GM12891 (cell line): ENCODE results near the gene AKAP12.
"Not testable (repeated sequence)": the region's sequence is repeated elsewhere in the genome, so short reads cannot be mapped to it uniquely, and the experiment has no call there.

Source experiments
- DNase-seq: peaks from one replicate; pipeline ENCODE4 v3.0.0; 2011; ENCODE audit warnings: low spot score; ENCODE audit not compliant: insufficient read length
- FAIRE-seq: peaks from 2 replicates; lab custom pipeline; 2011; peaks lifted over from hg19 to GRCh38; lab: Jason Lieb, UNC
- PAX5 ChIP-seq: IDR thresholded peaks from 2 replicates; pipeline ENCODE4 v1.6.1; 2011; ENCODE audit warnings: low read length, moderate library complexity, mild to moderate bottlenecking; ENCODE audit not compliant: insufficient read depth, severe bottlenecking
- POLR2A ChIP-seq: IDR thresholded peaks from 2 replicates; pipeline ENCODE4 v1.6.1; 2011; ENCODE audit warnings: low read depth, low read length, control low read depth
- POLR2AphosphoS5 ChIP-seq: IDR thresholded peaks from 2 replicates; pipeline ENCODE4 v1.6.1; 2011; ENCODE audit warnings: low read depth, low read length, control low read depth
- POU2F2 ChIP-seq: IDR thresholded peaks from 2 replicates; pipeline ENCODE4 v1.6.1; 2011; ENCODE audit warnings: low read depth, mild to moderate bottlenecking, control low read depth, low read length, moderate library complexity
- SPI1 ChIP-seq: IDR thresholded peaks from 2 replicates; pipeline ENCODE4 v1.6.1; 2011; ENCODE audit warnings: low read depth, low read length, control low read depth
- TAF1 ChIP-seq: IDR thresholded peaks from 2 replicates; pipeline ENCODE4 v1.6.1; 2011; ENCODE audit warnings: low read depth, low read length, control low read depth

The AKAP12 gene

GRCh38 chr6:151300267-151300991 lies 60.7 kb downstream of the AKAP12 start:
- FAIRE-seq, result no peak
- TF ChIP-seq PAX5, result no peak
- TF ChIP-seq POLR2A, result no peak
- no peak for TF ChIP-seq TAF1
- TF ChIP-seq SPI1, result no peak
- TF ChIP-seq POU2F2, result no peak
- no peak for TF ChIP-seq POLR2AphosphoS5

DNA sequence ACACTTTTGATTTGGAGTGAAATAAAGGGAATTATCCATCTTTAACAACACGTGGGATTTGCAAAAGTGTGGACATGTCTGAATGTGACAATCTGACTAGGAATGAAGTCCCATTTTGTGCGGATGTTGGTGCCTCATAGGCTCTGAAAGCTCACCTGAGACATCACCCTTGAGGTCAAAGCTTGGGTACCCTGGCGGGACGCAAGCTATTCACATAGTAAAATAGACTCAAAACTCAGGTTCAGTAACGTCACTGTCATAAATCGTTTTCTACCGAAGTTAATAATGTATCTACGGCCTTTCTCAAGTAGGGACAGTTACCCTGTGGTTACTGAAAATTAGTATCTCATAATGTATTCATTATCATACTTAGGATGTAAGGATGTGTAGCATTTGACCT lies 61.8 kb downstream of the AKAP12 start:
- DNase-seq, result no peak
- no peak for FAIRE-seq
- TF ChIP-seq PAX5 (no peak), POLR2AphosphoS5 (no peak), TAF1 (no peak), POU2F2 (no peak), POLR2A (no peak), SPI1 (no peak)

More at GRCh38 chr6:151300267-151300991, 60.7 kb downstream of the AKAP12 start:
- no peak for DNase-seq

DNA sequence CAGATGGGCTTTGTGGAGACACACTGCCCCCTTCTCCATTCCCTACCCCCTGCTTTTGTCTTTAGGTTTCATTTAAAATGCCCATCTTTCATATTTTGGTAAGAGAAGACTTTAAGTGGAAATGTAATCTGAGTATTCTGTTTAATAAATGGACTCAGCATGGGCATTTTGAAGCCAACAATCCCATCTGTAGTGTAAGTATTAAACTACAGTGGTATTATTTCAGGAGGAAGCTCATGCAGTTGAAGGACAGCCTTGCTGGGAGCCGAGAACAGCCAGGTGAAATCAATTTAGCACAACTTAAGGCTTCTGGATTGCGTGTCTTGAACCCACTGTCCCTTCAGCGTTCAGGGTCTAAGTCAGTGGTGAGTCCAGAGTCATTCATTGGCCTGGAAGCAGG lies 63.5 kb downstream of the AKAP12 start:
- TF ChIP-seq POU2F2 (no peak), TAF1 (no peak), POLR2A (no peak), PAX5 (no peak), POLR2AphosphoS5 (no peak), SPI1 (no peak)
- DNase-seq (no peak), FAIRE-seq (no peak)

DNA sequence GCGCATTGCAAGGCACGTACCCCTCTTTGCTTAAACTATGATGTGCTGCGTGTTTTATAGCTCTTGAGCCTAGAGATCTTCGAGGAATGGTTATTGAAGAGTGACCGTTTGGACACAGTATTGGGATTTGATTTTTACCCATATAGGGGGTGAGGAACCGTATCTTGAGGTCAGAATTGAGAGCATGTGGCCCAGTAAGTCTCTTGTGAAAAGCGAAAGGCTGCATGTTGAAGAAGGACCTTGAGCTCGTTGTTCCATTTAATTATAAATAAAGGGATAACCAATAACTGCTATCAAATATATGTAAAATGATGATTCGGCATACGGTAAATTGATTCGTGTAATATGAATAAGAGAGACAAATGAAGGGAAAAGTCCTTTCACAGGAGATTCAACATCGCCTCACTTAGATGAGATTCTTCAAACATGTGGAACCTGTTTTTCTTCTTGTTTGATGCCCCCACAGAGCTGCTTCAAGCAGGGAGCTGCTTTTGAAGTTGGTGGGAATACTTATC lies 66.6 kb downstream of the AKAP12 start:
- FAIRE-seq, result no peak
- no peak for DNase-seq
- TF ChIP-seq POU2F2 (no peak), POLR2AphosphoS5 (no peak)

DNA sequence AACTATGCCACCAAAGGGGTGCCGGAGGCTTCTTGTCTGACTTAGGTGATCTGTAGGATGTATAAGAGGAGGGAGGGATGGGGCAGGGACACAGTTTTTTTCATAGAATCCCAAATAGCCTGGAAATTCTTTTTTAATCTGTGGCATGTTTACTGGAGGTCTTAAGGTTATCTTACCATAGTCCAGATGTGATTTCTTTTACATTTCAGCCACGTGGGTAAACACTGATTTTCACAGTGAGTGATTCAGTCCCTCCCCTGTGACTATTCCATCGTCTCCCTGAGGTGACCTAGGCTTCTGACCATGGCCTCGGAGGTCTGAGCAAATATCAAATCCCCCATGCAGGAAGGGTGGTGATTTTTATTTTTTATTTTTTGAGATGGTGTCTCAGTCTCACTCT lies 67.7 kb downstream of the AKAP12 start:
- DNase-seq (no peak), FAIRE-seq (no peak)
- no peak for TF ChIP-seq POLR2A
- no peak for TF ChIP-seq POLR2AphosphoS5
- TF ChIP-seq TAF1, result no peak
- TF ChIP-seq SPI1, result no peak
- no peak for TF ChIP-seq PAX5
- TF ChIP-seq POU2F2, result no peak

DNA sequence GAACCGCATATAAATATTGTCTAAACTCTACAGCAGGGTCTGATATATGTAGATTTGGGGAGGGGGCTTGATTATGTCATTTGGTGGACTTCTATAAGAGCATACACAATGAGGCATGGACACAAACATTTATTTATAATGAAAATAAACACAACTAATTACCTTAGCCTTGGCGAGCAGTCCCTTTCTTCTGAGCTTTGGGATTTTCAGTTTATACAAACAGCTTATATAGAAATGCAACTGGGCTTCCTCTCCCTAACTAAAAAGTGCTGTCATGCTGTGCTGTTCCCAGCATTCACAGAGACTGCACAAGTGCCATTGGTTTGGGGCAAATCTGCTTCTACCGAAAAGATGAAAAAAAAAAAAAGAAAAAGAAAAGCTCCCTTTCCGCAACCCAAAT lies 69.9 kb downstream of the AKAP12 start:
- no peak for FAIRE-seq
- no peak for TF ChIP-seq POLR2AphosphoS5
- TF ChIP-seq POLR2A, result no peak
- no peak for TF ChIP-seq SPI1
- TF ChIP-seq PAX5, result no peak
- no peak for TF ChIP-seq TAF1
- no peak for TF ChIP-seq POU2F2
- DNase-seq, result no peak

DNA sequence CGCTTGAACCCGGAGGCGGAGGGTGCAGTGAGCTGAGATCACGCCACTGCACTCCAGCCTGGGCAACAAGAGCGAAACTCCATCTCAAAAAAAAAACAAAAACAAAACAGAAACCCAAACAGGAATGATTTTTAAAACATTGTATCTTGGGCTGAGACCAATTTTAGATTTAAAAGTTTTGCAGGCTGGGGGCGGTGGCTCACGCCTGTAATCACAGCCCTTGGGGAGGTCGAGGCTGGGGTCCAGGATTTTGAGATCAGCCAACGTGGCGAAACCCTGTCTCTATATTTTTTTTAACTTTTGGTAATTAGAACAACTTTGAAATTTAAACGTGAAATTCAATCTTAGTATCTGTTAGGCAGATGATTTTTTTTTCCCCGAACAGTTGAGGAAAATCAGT lies 70.5 kb downstream of the AKAP12 start:
- no peak for FAIRE-seq
- no peak for TF ChIP-seq SPI1
- no peak for DNase-seq

GRCh38 chr6:151310852-151311767 lies 71.3 kb downstream of the AKAP12 start:
- FAIRE-seq, result no peak
- no peak for TF ChIP-seq POLR2A
- TF ChIP-seq POLR2AphosphoS5, result no peak
- no peak for TF ChIP-seq TAF1
- no peak for TF ChIP-seq POU2F2
- no peak for TF ChIP-seq SPI1
- TF ChIP-seq PAX5, result no peak
- DNase-seq, result no peak

GRCh38 chr6:151313066-151313491 lies 73.3 kb downstream of the AKAP12 start:
- no peak for TF ChIP-seq SPI1
- TF ChIP-seq POLR2AphosphoS5, result no peak
- TF ChIP-seq POLR2A, result no peak
- no peak for TF ChIP-seq PAX5
- TF ChIP-seq POU2F2, result no peak
- no peak for TF ChIP-seq TAF1
- FAIRE-seq, result no peak
- no peak for DNase-seq

DNA sequence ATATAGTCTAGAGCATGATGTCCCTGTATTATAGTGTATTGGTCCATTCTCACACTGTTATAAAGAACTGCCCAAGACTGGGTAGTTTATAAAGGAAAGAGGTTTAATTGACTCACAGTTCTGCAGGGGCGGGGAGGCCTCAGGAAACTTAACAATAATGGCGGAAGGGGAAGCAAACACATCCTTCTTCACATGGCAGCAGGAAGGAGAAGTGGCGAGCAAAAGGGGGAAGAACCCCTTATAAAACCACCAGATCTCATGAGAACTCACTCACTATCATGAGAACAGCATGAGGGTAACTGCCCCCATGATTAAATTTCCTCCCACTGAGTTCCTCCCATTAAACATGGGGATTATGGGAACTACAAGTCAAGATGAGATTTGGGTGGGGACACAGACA lies 75.9 kb downstream of the AKAP12 start:
- FAIRE-seq, result not testable (repeated sequence)

More for the DNA sequence above, 75.9 kb downstream of the AKAP12 start:
- DNase-seq, result not testable (repeated sequence)
